ENCODE data around the gene HIBADH. TPM values are rescaled to one million over a fixed set of nuclear protein-coding genes. Genes with fewer than 3 reads are reported as not detected.

The HIBADH gene
- polyA plus RNA-seq, 1 donor (not counting 4 experiments of a cell fraction or from before 2014, with no cell fraction given), result 42.6 TPM

GRCh38 chr7:27587429-27587828, 75.3 kb downstream of the HIBADH start:
- dilution Hi-C loops (cut with MboI; ENCODE audit: extremely low pct_ligation_motif_present, low sequenced_read_pairs), result loop anchor here (25.0 kb wide), 1 partner anchor 375 kb away; the partner anchor contains the start of gene HOXA13
- Histone ChIP-seq H3K27ac (ENCODE audit: control insufficient read depth, insufficient read depth, low read length) (no peak overlapping the region), H3K4me3 (ENCODE audit: control insufficient read depth in 2 of 3, extremely low read depth in 1 of 3, insufficient read depth in 2 of 3, low read depth in 1 of 3, low read length in 3 of 3) (no peak overlapping the region), H3K9me3 (ENCODE audit: control insufficient read depth, low read depth, low read length) (no peaks in the 10 kb centered on the region), H3K9ac (ENCODE audit: control insufficient read depth, extremely low read depth, insufficient read depth, low read length) (no peak overlapping the region), H2AFZ (ENCODE audit: control insufficient read depth, low read length) (no peak overlapping the region), H3K27me3 (ENCODE audit: control insufficient read depth, extremely low read depth, insufficient read depth, low read length) (no peaks in the 10 kb centered on the region), H3K4me1 (ENCODE audit: control insufficient read depth, extremely low read depth, insufficient read depth, low read length) (no peaks in the 10 kb centered on the region), H3K79me2 (ENCODE audit: control insufficient read depth, insufficient read depth, low read length) (no peaks in the 10 kb centered on the region), H3K9me1 (ENCODE audit: control insufficient read depth, extremely low read depth, insufficient read depth, low read length) (no peaks in the 10 kb centered on the region), H3K36me3 (ENCODE audit: control insufficient read depth in 2 of 2, extremely low read depth in 1 of 2, insufficient read depth in 2 of 2, low read length in 2 of 2) (no peaks in the 10 kb centered on the region), H3K4me2 (ENCODE audit: control insufficient read depth, extremely low read depth, insufficient read depth, low read depth, low read length) (no peak overlapping the region), H4K20me1 (ENCODE audit: control insufficient read depth, extremely low read depth, insufficient read depth, low read length) (no peaks in the 10 kb centered on the region)
- no peak for FAIRE-seq
- DNase-seq (ENCODE audit: low read depth, low spot score), result no peak
- no peak for TF ChIP-seq EZH2 (IDR thresholded peaks at IDR 0.05; ENCODE audit: low read length)
- TF ChIP-seq CTCF (optimal IDR thresholded peaks at IDR 0.05 in 1 of 3, IDR thresholded peaks at IDR 0.05 in 1 of 3, conservative IDR thresholded peaks at IDR 0.05 in 1 of 3; ENCODE audit: extremely low read depth in 1 of 3, insufficient read depth in 2 of 3, low read length in 3 of 3), result no peak

- H3K9ac ChIP-seq (ENCODE audit: control insufficient read depth, extremely low read depth, insufficient read depth, low read length), result no peak overlapping the region
- H4K20me1 ChIP-seq (ENCODE audit: control insufficient read depth, extremely low read depth, insufficient read depth, low read length), result no peaks in the 10 kb centered on the region
- dilution Hi-C loops (cut with MboI; ENCODE audit: extremely low pct_ligation_motif_present, low sequenced_read_pairs), result loop anchor here (25.0 kb wide), 1 partner anchor 375 kb away; the partner anchor contains the start of gene HOXA13
- H3K27me3 ChIP-seq (ENCODE audit: control insufficient read depth, extremely low read depth, insufficient read depth, low read length), result no peaks in the 10 kb centered on the region
- no peaks in the 10 kb centered on the region for H3K36me3 ChIP-seq (ENCODE audit: control insufficient read depth in 2 of 2, extremely low read depth in 1 of 2, insufficient read depth in 2 of 2, low read length in 2 of 2)
- no peak overlapping the region for H3K4me2 ChIP-seq (ENCODE audit: control insufficient read depth, extremely low read depth, insufficient read depth, low read depth, low read length)
- no peaks in the 10 kb centered on the region for H3K9me3 ChIP-seq (ENCODE audit: control insufficient read depth, low read depth, low read length)
- H3K4me3 ChIP-seq (ENCODE audit: control insufficient read depth in 2 of 3, extremely low read depth in 1 of 3, insufficient read depth in 2 of 3, low read depth in 1 of 3, low read length in 3 of 3), result no peak overlapping the region
- no peaks in the 10 kb centered on the region for H3K79me2 ChIP-seq (ENCODE audit: control insufficient read depth, insufficient read depth, low read length)
- DNase-seq (ENCODE audit: low read depth, low spot score), result no peak
- H2AFZ ChIP-seq (ENCODE audit: control insufficient read depth, low read length), result no peak overlapping the region
- FAIRE-seq, result no peak
- no peaks in the 10 kb centered on the region for H3K4me1 ChIP-seq (ENCODE audit: control insufficient read depth, extremely low read depth, insufficient read depth, low read length)
- no peak overlapping the region for H3K27ac ChIP-seq (ENCODE audit: control insufficient read depth, insufficient read depth, low read length)
- TF ChIP-seq CTCF (optimal IDR thresholded peaks at IDR 0.05 in 1 of 3, IDR thresholded peaks at IDR 0.05 in 1 of 3, conservative IDR thresholded peaks at IDR 0.05 in 1 of 3; ENCODE audit: extremely low read depth in 1 of 3, insufficient read depth in 2 of 3, low read length in 3 of 3) (no peak), EZH2 (IDR thresholded peaks at IDR 0.05; ENCODE audit: low read length) (no peak)
- H3K9me1 ChIP-seq (ENCODE audit: control insufficient read depth, extremely low read depth, insufficient read depth, low read length), result no peaks in the 10 kb centered on the region
These were observed 75.9 kb downstream of the HIBADH start for GRCh38 chr7:27586825-27587224.
